GM12891 (cell line): ENCODE results near the gene PODN.

Experiments
- DNase-seq: peaks from one replicate; pipeline ENCODE4 v3.0.0; 2011; ENCODE audit warnings: low spot score; ENCODE audit not compliant: insufficient read length
- FAIRE-seq: peaks from 2 replicates; lab custom pipeline; 2011; peaks lifted over from hg19 to GRCh38; lab: Jason Lieb, UNC
- PAX5 ChIP-seq: IDR thresholded peaks from 2 replicates; pipeline ENCODE4 v1.6.1; 2011; ENCODE audit warnings: low read length, moderate library complexity, mild to moderate bottlenecking; ENCODE audit not compliant: insufficient read depth, severe bottlenecking
- POLR2A ChIP-seq: IDR thresholded peaks from 2 replicates; pipeline ENCODE4 v1.6.1; 2011; ENCODE audit warnings: low read depth, low read length, control low read depth
- POLR2AphosphoS5 ChIP-seq: IDR thresholded peaks from 2 replicates; pipeline ENCODE4 v1.6.1; 2011; ENCODE audit warnings: low read depth, low read length, control low read depth
- POU2F2 ChIP-seq: IDR thresholded peaks from 2 replicates; pipeline ENCODE4 v1.6.1; 2011; ENCODE audit warnings: low read depth, mild to moderate bottlenecking, control low read depth, low read length, moderate library complexity
- SPI1 ChIP-seq: IDR thresholded peaks from 2 replicates; pipeline ENCODE4 v1.6.1; 2011; ENCODE audit warnings: low read depth, low read length, control low read depth
- TAF1 ChIP-seq: IDR thresholded peaks from 2 replicates; pipeline ENCODE4 v1.6.1; 2011; ENCODE audit warnings: low read depth, low read length, control low read depth

Gene PODN

GRCh38 chr1:53050310-53050709, 11.7 kb upstream of the PODN start:
- no peak for FAIRE-seq
- TF ChIP-seq POLR2AphosphoS5 (no peak), PAX5 (no peak), SPI1 (no peak), POU2F2 (no peak), POLR2A (no peak), TAF1 (no peak)

GRCh38 chr1:53051676-53052075, 10.3 kb upstream of the PODN start:
- FAIRE-seq (no peak), DNase-seq (no peak)
- no peak for TF ChIP-seq POLR2A
- TF ChIP-seq SPI1 = no peak
- no peak for TF ChIP-seq PAX5
- no peak for TF ChIP-seq TAF1
- no peak for TF ChIP-seq POLR2AphosphoS5

More at GRCh38 chr1:53050310-53050709, 11.7 kb upstream of the PODN start:
- DNase-seq = no peak

- TF ChIP-seq SPI1 (no peak), TAF1 (no peak), PAX5 (no peak), POU2F2 (no peak), POLR2AphosphoS5 (no peak), POLR2A (no peak)
- no peak for DNase-seq
- FAIRE-seq = no peak
Observed at GRCh38 chr1:53057127-53057526, 4.9 kb upstream of the PODN start.

GRCh38 chr1:53060579-53060978, 1.4 kb upstream of the PODN start:
- TF ChIP-seq PAX5 (no peak), POLR2A (no peak), POLR2AphosphoS5 (no peak), SPI1 (no peak), TAF1 (no peak), POU2F2 (no peak)
- FAIRE-seq = no peak
- no peak for DNase-seq

- FAIRE-seq = no peak
- DNase-seq = no peak
- TF ChIP-seq SPI1 (no peak), TAF1 (no peak), PAX5 (no peak), POLR2A (no peak), POU2F2 (no peak), POLR2AphosphoS5 (no peak)
Observed at GRCh38 chr1:53061123-53061858, 722 bp upstream of the PODN start.

GRCh38 chr1:53062708-53063591, 937 bp downstream of the PODN start:
- DNase-seq = no peak
- TF ChIP-seq SPI1 (no peak), PAX5 (no peak), POU2F2 (no peak), POLR2AphosphoS5 (no peak), POLR2A (no peak), TAF1 (no peak)
- FAIRE-seq = no peak

GRCh38 chr1:53063744-53064515, 1.9 kb downstream of the PODN start:
- no peak for TF ChIP-seq TAF1
- no peak for TF ChIP-seq PAX5
- DNase-seq (no peak), FAIRE-seq (no peak)

GRCh38 chr1:53065391-53065790, 3.4 kb downstream of the PODN start:
- DNase-seq (no peak), FAIRE-seq (no peak)
- TF ChIP-seq PAX5 (no peak), SPI1 (no peak), POU2F2 (no peak)

GRCh38 chr1:53066488-53066887, 4.5 kb downstream of the PODN start:
- no peak for DNase-seq
- FAIRE-seq = no peak
- no peak for TF ChIP-seq SPI1
- no peak for TF ChIP-seq POU2F2
- TF ChIP-seq PAX5 = no peak
- TF ChIP-seq POLR2AphosphoS5 = no peak
- no peak for TF ChIP-seq TAF1
- TF ChIP-seq POLR2A = no peak
